IMR-90 (cell line): ENCODE data around the gene STRA8. TPM values are rescaled to one million over a fixed set of nuclear protein-coding genes. Genes with fewer than 3 reads are reported as not detected.

Source experiments
- ATAC-seq: fragments of 200-7000 bp; cut with Tn5 transposase; 2 replicates; pipeline ENCODE4 v1.9.1; 2020; ENCODE audit warnings: low read depth, mild to moderate bottlenecking, moderate library complexity
- BruUV-seq: library from RNA; stranded (reverse); fragments of 400-500 nt; replicated peaks from 2 replicates; lab custom pipeline; 2021; lab: Mats Ljungman, UMichigan
- CTCF ChIA-PET: fragments of 300-600 bp; formaldehyde crosslinking; extraction: SDS; loops from one replicate; lab custom pipeline; 2021; ENCODE audit warnings: antibody characterized with exemption; lab: Yijun Ruan, JAX
- POLR2A ChIA-PET: fragments of 300-600 bp; sonication (Branson Sonifier 250); formaldehyde crosslinking; loops from one replicate; lab custom pipeline; 2022; ENCODE audit warnings: antibody characterized with exemption; ENCODE audit not compliant: unreplicated experiment; lab: Charles Lee
- DNase-seq: peaks from one replicate; pipeline ENCODE4 v3.0.0; 2013
- H2AFZ ChIP-seq: replicated peaks from 2 replicates; pipeline ENCODE3; 2013; ENCODE audit warnings: low read length, mild to moderate bottlenecking; ENCODE audit not compliant: poor library complexity
- H2AK5ac ChIP-seq: 2 replicates; pipeline ENCODE4 v1.6.1; 2013; ENCODE audit warnings: low read depth, low read length, inconsistent platforms
- H2AK9ac ChIP-seq: replicated peaks from 2 replicates; pipeline ENCODE3; 2013; ENCODE audit warnings: mild to moderate bottlenecking, low read depth, low read length, moderate library complexity; ENCODE audit not compliant: poor library complexity
- H2BK120ac ChIP-seq: 2 replicates; pipeline ENCODE4 v1.6.1; 2013; ENCODE audit warnings: low read depth, low read length, inconsistent platforms
- H2BK15ac ChIP-seq: 3 replicates; pipeline ENCODE4 v1.6.1; 2013; ENCODE audit warnings: low read depth, low read length, inconsistent platforms
- H2BK20ac ChIP-seq: 2 replicates; pipeline ENCODE4 v1.6.1; 2013; ENCODE audit warnings: low read depth, mild to moderate bottlenecking, inconsistent platforms, low read length, moderate library complexity
- H2BK5ac ChIP-seq: 2 replicates; pipeline ENCODE4 v1.6.1; 2013; ENCODE audit warnings: mild to moderate bottlenecking, low read depth, low read length, inconsistent platforms; ENCODE audit not compliant: poor library complexity, severe bottlenecking
- H3K14ac ChIP-seq: replicated peaks from 2 replicates; pipeline ENCODE4 v1.6.1; 2013; ENCODE audit warnings: low read depth, low read length, inconsistent platforms
- H3K18ac ChIP-seq: 2 replicates; pipeline ENCODE4 v1.6.1; 2013; ENCODE audit warnings: low read depth, low read length, control low read depth
- H3K23ac ChIP-seq: 2 replicates; pipeline ENCODE4 v1.6.1; 2013; ENCODE audit warnings: low read depth, low read length, inconsistent platforms
- H3K27ac ChIP-seq: 2 replicates; pipeline ENCODE4 v1.5.1; 2013; ENCODE audit warnings: mild to moderate bottlenecking, control low read depth, low read length; ENCODE audit not compliant: insufficient read depth
- H3K27me3 ChIP-seq: 2 replicates; pipeline ENCODE4 v1.6.1; 2013; ENCODE audit warnings: low read length; ENCODE audit not compliant: control insufficient read depth, insufficient read depth
- H3K36me3 ChIP-seq: 2 replicates; pipeline ENCODE4 v1.6.1; 2013; ENCODE audit warnings: low read length, mixed read lengths; ENCODE audit not compliant: control insufficient read depth, insufficient read depth
- H3K4ac ChIP-seq: 2 replicates; pipeline ENCODE4 v1.6.1; 2013; ENCODE audit warnings: low read depth, low read length, inconsistent platforms
- H3K4me1 ChIP-seq: 2 replicates; pipeline ENCODE4 v1.6.1; 2013; ENCODE audit warnings: low read length, mixed read lengths; ENCODE audit not compliant: control insufficient read depth, insufficient read depth
- H3K4me2 ChIP-seq: 2 replicates; pipeline ENCODE4 v1.6.1; 2013; ENCODE audit warnings: low read depth, mild to moderate bottlenecking, control low read depth, low read length, moderate library complexity
- H3K4me3 ChIP-seq: 2 replicates; pipeline ENCODE4 v1.5.1; 2013; ENCODE audit warnings: low read depth, mild to moderate bottlenecking, control low read depth, low read length, moderate library complexity; ENCODE audit not compliant: insufficient read depth
- H3K56ac ChIP-seq: 2 replicates; pipeline ENCODE4 v1.6.1; 2013; ENCODE audit warnings: low read length, inconsistent platforms; ENCODE audit not compliant: insufficient read depth; ENCODE audit errors: extremely low read depth
- H3K79me1 ChIP-seq, 2 experiments: 2 replicates each; pipeline ENCODE4 v1.6.1; 2013; ENCODE audit warnings: low read length in 2 of 2, inconsistent platforms in 1 of 2, low read depth in 1 of 2
- H3K9ac ChIP-seq: 2 replicates; pipeline ENCODE4 v1.6.1; 2013; ENCODE audit warnings: low read depth, low read length, control low read depth
- H3K9me1 ChIP-seq: 2 replicates; pipeline ENCODE4 v1.6.1; 2013; ENCODE audit warnings: low read length, inconsistent platforms; ENCODE audit not compliant: insufficient read depth
- H3K9me3 ChIP-seq: 2 replicates; pipeline ENCODE4 v1.6.1; 2013; ENCODE audit warnings: low read length; ENCODE audit not compliant: control insufficient read depth, insufficient read depth
- H4K20me1 ChIP-seq: 2 replicates; pipeline ENCODE4 v1.6.1; 2013; ENCODE audit warnings: low read length, inconsistent platforms; ENCODE audit not compliant: insufficient read depth
- H4K5ac ChIP-seq: 2 replicates; pipeline ENCODE4 v1.6.1; 2013; ENCODE audit warnings: mild to moderate bottlenecking, low read depth, low read length, control low read depth
- H4K8ac ChIP-seq, 2 experiments: 2 replicates each; pipeline ENCODE4 v1.6.1; 2013; ENCODE audit warnings: low read depth in 2 of 2, low read length in 2 of 2, control low read depth in 1 of 2, inconsistent platforms in 1 of 2
- H4K91ac ChIP-seq: 2 replicates; pipeline ENCODE4 v1.6.1; 2013; ENCODE audit warnings: low read depth, low read length, inconsistent platforms; ENCODE audit not compliant: insufficient read depth
- BHLHE40 ChIP-seq: fragments of 150-350 bp; IDR thresholded peaks from 2 replicates; pipeline ENCODE4 v1.6.1; 2016; ENCODE audit warnings: mild to moderate bottlenecking, low read depth, low read length
- WGBS, 2 experiments: methylation state at CpG; one replicate each; pipeline versions ENCODE4 v1.1.5 to v1.1.7; 2013; ENCODE audit warnings: missing lambda C conversion rate in 2 of 2; ENCODE audit not compliant: insufficient read length in 1 of 2; ENCODE audit errors: extremely low coverage in 2 of 2; 5-methylcytosine and 5-hydroxymethylcytosine counted together
- dilution Hi-C: fragments of 300-500 bp; cut with HindIII; formaldehyde crosslinking; loops from one replicate; pipeline ENCODE4 v1.14.3; 2018; ENCODE audit warnings: low sequenced_read_pairs; ENCODE audit not compliant: unreplicated experiment
- in situ Hi-C: fragments of 300-500 bp; cut with MboI; formaldehyde crosslinking; loops from 3 replicates; pipeline ENCODE4 v1.14.3; 2019; ENCODE audit warnings: low sequenced_read_pairs, inconsistent platforms, mixed read lengths
- intact Hi-C: fragments of 100-400 bp; cut with micrococcal nuclease; formaldehyde crosslinking; loops from 2 replicates; pipeline ENCODE4 v1.10.0; 2022
- polyA plus RNA-seq, 3 experiments: library from polyadenylated mRNA; depleted of rRNA; stranded (reverse); fragments of >200 nt; gene quantifications; 2 replicates each; pipeline ENCODE4 v1.2.3, GENCODE V29; 2012; ENCODE audit warnings: low replicate concordance in 1 of 3
- total RNA-seq: library from RNA; depleted of rRNA; stranded (reverse); fragments of >200 nt; gene quantifications from 2 replicates; pipeline ENCODE4 v1.2.3, GENCODE V29; 2012

STRA8 gene
- total and polyA plus RNA-seq, 2 of the 4 experiments (the other 2 are of a cell fraction) = not detected

DNA sequence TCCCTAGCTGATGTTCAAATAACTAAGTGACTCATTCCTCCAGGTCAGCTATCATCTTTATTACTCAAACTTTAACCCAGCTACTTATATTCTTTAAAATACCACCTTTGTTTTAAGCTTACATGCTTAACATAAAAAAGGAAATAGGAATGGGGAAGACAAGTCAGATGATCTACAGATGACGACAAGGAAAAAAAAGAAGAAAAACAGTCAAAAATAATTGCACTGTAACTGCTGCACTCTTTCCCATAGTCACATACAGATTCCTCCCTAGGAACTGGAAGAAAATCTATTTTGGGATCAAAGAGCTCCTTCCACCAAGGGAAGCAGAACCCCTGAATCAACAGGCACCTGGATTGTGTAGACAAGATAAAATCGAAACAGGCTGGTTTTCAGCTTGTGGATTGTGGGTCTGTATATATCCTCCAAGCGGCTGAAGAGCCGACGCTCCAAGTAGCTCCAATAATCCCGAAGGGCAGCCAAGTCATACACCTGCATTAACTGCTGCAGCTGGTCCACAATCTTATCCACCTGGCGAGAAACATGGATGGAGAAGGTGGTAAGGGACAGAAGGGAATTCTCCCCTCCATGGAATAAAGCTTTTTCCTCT lies 24.3 kb upstream of the STRA8 start:
- Histone ChIP-seq H2BK15ac (no peak overlapping the region), H3K4ac (no peak overlapping the region), H3K9me1 (peaks cover 10% of the 10 kb centered on the region), H2BK120ac (no peak overlapping the region), H3K14ac (no peak overlapping the region), H3K18ac (no peak overlapping the region), H2AK9ac (no peak overlapping the region), H2AK5ac (no peak overlapping the region), H4K8ac (no peak overlapping the region), H2BK5ac (no peak overlapping the region), H3K79me1 (peaks cover 4 to 29% of the 10 kb centered on the region in 2 experiments; a peak in 3 of 4 replicates), H3K27ac (no peak overlapping the region), H2AFZ (no peak overlapping the region), H4K91ac (no peak overlapping the region), H3K4me2 (no peak overlapping the region), H2BK20ac (no peak overlapping the region), H3K9me3 (no peaks in the 10 kb centered on the region), H4K20me1 (no peaks in the 10 kb centered on the region), H3K4me1 (peaks cover 3% of the 10 kb centered on the region; the same call in 1 of the 2 replicates), H3K27me3 (no peaks in the 10 kb centered on the region), H3K23ac (no peak overlapping the region), H4K5ac (no peak overlapping the region), H3K36me3 (peaks cover 4% of the 10 kb centered on the region; the same call in 1 of the 2 replicates), H3K56ac (no peak overlapping the region), H3K4me3 (no peak overlapping the region), H3K9ac (no peak overlapping the region)
- no peak for TF ChIP-seq BHLHE40
- in situ Hi-C loops = no loop called here
- ATAC-seq = no peak
- BruUV-seq = no TSS peak
- intact Hi-C loops = no loop called here
- ChIA-PET POLR2A (no interaction called here), CTCF (interaction anchor here (0.6 to 0.8 kb wide), 3 partner anchors 60 to 471 kb away, joined by 3 read pairs; no protein-coding TSS in a partner anchor)
- DNase-seq = no peak
- dilution Hi-C loops = no loop called here
- no CpG with 5 or more reads among the region's 7 CpGs for WGBS, 2 experiments
